Measurements from ENCODE around the gene LAMA5.

The LAMA5 gene

DNA sequence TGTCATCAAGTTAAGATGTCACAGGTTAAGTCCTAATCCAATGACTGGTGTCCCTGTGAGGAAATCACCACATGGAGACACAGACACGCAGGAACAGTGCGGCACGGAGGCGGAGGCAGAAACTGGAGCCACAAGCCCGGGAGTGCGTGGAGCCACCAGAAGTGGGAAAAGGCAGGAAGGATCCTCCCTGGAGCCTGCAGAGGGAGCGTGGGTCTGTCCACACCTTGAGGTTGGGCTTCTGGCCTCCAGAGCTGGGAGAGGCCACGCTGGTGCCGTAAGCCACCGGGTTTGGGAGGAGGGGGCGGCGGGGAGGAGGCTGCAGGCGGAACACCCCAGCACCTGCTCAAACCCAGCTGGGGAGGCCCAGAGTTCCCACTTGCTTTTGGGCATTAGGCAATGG lies 36.2 kb upstream of the LAMA5 start:
- no peak for DNase-seq

DNA sequence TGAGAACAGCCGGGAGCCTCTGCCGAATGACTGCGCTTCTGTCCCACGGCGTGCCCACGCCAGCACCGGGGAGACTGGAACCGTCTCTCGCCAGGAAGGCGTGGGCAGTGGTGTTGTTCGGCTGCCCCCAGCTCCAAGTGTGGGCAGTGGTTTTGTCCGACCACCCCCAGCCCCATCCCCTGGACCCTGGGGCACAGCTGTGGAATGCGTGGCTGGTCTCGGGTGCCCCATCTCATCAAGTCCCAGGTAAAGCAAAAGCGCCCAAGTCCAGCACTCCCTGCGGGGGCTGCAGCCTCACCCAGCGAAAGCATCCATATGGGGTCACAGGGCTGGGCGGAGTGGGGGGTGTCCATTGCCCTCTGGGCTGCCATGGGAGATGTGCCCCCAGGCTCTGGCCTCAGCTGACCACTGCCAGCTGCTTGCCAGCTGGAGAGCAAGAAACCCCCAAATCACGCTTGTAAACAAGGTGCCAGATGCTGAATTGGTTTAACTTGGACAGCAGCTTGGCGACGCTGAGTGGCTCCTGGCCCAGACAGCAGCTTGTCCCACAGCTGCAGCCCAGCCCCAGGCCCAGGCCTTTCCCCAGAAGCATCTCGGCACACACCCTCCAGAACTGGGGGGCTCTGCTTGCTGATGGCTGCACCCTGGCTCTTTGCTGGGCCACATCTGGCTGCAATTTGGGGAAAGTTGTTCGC lies 35.5 kb upstream of the LAMA5 start:
- no peak for DNase-seq

DNA sequence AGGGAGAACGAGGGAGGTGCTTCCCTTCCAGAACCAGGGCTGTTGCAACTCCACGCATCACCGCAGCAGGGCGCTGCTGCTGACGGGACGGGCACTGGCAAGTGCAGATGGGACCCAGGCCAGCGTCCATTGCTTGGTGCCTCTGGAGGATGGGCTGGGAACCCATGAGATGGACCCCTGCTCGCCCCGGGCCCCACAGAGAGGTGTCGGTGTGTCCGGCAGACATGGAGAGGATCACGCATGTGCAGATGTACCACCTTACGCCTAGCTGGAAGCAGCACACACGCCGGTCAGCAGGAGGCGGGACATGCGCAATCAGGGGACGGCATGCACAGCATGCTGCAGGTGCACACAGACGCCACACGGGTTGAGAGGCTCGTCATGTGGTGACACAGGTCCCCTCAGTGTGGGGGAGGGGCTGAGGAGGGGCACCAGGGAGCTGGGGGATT lies 34.2 kb upstream of the LAMA5 start:
- no peak for DNase-seq

DNA sequence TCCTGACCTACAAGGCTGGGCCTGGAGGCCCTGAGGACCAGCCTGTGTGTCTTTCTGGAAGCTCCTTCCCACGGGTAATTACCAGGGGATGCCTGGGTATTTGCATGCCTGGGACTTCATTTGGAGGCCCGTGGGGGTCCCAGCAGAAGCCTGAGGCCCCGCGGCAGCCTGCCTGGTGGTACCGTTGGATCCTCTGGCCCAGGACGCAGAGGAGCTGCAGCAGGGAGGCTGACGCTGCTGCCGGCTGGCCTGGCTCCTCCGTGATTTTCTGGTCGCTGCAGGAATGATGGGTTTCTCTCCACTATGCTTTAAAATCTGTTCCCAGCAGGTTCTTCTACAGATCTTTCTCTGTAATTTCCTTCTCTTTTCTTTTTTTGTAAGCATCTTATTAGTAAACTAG lies 33.4 kb upstream of the LAMA5 start:
- no peak for DNase-seq

DNA sequence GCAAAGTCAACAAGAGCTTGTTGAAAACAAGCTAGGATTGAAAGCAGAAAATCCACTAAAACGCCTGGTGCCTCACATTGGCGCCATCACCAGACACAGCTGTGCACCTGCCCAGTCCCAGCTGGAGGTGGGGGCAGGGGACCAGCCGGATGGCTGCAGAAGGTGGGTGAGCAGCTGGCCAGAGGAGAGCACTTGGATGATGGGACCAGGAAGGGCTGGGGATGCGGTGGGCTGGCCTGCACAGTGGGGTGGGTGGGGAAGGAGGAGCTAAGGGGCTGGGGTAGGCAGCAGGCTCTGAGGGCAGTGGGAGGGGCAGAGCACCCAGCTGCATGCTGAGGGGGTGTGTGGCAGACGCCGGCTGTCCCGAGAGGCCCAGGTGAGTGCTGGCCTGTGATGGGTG lies 32.9 kb upstream of the LAMA5 start:
- peak; percentile 91 for DNase-seq

DNA sequence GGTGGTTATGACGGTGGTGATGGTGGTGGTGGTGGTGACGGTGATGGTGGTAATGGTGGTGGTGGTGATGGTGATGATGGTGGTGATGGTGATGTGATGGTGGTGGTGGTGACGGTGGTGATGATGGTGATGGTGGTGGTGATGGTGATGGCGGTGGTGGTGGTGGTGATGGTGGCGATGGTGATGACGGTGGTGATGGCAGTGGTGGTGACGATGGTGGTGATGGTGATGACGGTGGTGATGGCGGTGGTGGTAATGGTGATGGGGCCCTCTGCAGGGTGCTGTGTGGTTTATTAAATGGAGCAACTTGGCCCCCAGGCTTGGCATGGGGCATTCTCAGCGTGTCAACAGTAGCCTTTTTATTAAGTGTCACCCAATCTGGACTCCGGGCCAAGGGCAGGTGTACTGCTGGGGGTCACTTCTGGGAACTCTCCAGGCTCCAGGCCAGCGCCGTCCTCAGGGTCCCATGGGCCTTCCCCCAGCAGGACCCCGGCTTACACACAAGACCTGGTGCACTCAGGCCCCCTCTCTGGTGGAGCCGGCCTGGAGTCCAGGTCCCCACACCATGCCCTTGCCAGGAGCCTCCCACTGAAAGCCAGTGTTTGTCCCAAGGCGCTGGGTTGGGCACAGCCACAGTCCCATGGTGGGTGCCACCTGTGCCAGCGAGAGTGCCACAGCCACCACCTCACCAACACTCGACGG lies 31.2 kb upstream of the LAMA5 start:
- DNase-seq, result no peak

DNA sequence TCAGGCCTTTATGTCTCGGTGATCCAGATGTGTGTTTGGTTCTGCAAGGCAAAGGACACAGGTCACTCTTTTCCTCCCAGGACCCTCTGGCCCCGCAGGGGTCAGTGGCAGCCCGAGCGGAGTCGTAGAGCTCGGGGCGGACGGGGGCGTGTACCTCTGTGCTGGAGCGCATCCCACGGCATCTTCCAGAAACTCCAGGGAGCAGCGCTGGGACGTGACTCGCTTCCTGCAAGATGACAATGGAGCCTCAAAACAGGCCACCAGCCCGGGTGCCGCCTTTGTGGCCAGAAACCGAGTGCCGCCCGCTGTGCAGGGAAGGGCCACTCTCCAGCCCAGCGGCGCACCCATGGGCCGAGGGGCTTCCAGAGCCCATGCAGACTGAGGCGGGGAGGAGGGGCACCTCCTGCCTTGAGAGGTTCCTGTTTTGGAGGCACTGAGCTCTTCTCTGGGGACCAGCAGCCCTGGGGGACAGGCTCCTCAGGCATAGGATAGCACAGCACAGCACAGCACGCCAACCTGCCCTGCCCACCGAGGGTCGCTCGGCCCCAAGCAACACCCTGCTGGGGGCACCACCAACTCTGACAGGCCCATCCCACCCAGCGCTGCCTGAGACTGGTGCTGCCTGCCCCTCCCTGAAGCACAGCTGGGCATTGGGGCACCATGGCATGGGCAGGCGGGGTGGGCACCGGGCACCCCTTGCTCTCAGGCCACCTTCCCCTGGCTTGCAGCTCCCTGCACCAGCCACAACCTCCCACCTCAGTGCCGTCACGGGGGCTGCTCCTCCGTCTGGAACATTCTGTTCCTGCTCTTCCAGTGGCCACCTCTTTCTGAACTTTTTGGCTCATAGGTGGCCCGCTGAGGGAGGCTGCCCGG lies 29.5 kb upstream of the LAMA5 start:
- DNase-seq, result no peak

DNA sequence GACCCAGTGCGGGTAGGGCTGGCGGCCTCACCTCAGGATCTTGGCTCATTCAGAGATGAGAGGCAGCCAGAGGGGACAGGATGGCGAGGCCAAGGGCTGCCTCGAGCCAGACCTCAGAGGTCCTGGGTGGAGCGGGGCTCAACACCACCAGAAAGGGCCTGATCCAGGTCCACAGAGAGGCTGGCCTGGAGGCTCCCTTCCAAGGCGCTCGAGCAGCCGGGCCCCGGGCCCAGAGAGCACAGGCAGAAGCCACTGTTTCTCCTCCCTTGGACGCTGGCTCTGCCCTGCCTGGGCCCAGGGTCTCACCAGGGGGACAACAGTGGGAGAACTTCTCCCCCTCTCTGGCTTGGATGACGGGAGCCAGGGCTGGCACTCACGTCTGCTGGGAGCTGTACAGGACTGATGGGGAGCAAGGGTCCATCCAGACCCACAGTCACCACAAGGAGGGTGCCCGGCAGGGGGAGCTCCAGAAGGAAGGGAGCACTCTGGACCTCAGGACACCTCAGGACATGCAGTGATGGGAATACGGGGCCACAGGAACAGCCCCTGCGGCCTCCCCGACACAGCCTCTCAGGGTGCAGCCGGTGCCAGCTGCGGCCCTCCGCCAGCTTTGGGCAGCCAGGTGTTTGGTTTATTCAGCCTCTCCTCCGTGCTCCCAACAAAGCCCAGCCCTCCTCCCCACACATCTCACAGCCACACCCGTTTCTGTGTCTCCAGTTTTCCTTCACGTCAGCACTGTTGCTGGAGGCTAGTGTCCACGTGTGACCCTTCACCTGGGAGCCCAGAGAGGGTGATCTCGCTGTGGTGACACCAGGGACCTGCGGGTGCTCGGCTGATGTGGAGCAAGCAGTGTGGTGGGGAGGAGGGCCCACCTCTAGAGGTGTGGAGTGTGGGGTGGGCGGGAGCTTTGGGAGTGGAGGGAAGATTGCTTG lies 28.5 kb upstream of the LAMA5 start:
- DNase-seq, result no peak

DNA sequence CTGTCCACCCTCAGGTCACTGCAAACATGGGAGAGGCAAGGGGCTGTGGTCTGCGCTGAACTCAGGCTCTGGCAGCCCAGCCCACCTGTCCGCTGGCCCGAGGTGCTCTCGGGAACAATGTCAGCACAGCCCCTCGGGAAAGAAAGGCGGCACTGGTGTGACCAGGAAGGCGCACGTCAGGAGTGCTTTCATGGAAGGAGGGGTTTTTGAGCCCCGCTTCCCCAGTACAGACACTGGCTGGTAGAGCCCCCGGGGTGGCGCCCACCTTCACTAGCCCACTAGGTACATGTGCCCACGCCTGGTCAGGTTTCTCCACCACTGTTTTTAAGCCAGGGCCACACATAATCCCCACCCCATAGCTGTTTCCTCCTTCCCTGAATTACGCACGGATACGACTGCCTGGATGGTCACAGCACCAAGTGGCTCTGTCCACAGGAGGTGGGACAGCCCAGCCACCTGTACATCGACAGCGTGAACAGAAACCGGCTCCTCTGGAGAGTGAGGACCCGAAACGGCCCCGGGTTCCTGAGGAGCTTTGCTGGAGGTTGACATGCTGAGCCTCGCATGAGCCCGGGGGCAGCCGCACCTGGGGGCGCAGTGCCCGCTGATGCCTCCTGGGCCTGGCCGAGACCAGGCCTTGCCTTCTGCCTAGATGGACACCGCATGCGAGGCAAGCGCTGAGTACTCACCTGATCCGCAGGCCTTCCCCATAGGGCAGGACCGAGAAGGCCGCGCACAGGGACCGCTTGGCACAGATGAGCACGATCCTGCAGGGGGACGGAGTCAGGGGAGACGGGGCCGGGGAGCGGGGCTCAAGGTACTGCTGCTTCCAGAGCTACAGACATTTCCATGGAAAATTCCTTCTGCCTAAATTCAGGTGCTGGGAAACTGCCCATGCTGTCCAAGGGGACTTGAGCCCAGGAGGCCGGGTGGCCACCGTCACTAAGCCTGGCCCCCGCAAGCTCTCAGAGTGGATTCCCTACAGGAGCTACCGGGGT lies 27.4 kb upstream of the LAMA5 start:
- DNase-seq, result no peak

DNA sequence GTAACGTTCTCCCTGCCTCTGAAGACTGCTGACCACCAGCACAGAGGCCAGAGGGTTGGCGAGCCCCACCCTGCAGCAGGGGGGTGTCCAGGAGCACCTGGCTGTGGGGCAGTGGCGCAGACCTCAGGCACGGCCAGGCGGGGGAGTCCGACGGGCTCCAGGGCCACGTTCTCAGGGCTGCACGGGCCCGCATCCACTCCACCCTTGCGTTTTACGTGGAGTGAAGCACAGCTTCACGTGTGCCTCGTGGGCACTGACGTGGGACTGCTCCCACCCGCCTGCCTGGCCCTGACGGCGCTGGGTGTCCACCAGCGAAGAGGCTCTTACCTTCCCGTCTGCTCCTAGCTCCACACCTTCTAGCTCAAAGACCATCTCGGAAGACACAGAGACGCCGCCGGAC lies 26.7 kb upstream of the LAMA5 start:
- DNase-seq, result no peak

DNA sequence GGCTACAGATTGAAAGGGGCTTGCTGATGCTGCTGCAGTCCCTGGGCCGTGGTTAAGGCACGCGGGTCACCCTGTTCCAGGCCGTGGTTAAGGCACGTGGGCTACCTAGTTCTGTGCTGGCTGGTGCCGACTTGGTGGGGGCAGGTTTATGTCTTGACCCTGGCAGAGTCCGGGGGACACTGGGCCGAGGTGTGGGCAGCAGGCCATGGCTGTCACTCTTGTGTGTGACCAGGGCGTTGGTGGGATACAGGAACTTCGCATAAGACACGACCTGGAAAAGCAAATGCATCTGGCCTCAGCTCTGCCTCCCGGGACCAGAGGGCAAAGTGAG lies 26.2 kb upstream of the LAMA5 start:
- DNase-seq, result no peak

DNA sequence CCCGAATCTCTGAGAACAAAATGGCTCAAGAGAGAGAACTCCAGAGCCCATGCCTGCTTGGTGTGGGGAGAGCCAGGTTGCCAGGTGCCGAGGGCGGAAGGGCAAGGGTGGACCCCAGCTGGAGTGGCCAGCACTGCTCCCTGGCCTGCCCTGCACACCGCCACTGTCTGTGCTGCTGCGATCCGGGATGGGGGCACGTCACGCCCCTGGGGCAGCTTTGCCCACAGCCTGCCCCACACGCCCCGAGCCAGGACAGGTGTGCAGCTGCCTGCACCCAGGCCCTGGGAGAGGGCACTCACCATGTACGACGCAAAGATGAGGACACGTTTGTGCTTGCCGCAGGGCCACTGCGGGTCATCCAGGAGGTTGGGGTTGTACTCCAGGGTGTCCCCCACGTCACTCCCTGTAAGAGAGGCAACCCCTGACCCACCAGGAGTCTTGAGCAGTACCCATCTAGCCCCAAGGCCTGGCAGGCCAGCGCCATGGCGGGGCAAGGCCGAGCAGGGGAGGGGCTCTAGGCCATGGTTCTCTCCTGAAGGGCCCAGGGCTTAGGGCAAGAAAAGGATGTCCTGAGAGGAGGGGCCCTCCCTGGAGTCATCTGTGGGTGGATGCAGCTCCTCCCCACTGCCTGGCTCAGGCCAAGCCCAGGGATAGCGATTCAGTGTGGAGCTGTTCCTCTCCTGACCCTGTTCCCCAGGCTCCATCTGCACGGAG lies 25.7 kb upstream of the LAMA5 start:
- DNase-seq, result no peak

DNA sequence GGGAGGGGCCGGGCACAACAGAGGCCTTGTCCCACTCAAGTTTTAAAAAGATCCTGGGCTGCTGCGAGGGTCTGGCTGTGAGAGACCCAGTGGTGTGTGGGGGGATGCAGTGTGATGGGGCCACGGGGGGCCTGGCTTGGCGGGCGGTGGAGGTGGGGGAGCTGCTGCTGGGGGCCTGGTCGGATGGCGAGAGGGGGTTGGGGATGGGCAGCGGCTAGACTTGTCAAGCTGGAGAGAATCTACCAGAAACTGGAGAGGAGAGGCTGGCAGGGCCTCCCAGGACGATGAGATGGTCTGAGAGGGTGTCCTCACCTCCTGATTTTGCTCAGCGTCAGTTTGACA lies 24.9 kb upstream of the LAMA5 start:
- DNase-seq, result no peak

DNA sequence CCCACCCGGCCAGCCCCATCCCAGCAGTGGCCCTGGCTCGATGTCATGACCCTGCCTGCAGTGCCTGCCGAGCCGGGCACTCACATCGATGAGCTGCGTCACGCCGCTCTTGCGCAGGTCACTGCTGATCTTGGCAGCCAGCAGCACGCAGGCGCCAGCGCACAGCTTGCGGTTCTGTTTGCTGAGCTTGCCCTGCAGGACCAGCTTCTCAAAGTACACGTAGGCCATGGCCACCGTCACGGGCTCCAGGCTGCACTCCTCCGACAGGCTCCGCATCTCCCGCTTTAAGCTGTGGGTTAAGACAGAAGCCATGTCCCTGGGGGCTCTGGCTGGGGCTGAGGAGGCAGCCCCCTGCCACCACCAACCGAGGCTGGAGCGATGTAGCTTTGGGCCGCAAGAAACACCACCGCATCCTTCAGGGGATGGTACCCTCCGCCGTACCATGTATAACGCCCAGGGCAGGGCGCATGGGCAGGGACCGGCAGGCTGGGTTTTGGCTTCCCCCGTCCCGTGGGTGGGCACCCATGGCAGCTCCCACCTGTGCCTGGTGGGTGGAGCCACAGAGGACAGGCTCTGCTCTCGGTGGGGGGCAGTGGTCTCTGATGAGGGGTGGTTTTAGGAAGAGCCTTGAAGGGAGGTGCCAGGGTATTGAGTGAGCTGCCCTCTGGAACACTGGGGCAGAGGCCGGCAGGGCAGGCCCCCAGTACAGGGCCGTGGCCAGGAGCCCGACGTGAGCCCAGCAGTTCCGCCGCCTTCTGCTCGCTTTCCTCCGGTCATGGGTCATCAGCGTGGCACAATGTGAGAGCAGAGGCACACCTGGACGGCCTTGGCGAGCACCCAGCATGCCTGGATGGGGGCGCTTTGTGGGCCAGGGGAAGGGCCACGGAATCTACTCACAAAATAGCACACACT lies 24.3 kb upstream of the LAMA5 start:
- no peak for DNase-seq

DNA sequence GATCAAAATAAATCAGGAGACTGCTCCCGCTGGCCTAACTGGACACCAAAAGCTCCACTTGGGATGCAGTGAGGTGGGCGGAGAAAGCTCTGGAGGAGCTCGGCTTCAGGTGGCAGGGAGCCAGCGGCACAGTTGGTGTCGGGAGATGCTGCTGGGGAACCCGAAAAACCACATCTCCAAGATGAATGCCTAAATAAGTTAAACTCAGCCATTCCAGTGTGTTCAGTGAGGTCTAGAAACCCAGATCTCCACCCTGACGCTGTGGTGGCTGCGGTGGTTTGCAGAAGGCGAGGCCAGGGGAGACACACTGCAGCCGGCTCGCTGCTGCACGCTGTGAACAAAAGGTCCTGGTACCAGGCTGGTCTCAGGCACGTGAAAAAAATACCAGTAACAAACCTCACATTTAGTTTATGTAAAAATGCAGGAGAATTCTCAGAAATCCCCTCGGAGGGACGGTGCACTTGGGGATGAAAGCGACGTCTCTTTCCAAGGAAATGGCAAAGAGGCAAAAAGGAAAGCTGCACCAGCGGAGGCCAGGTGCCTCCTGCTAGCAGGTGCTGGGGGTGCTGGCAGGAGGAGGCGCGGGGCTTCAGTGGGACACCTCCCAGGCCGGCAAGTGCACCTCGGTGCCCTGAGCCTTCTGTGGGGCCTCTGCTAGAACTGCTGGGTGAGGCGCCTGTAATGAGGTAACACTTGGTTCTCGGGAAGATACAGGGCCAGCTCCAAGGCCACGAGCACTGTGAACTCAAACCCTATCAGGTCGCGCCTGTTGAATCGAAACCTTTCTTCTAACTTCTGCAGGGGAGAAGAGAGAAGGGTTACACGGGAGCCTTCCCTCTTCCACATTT lies 23.4 kb upstream of the LAMA5 start:
- no peak for DNase-seq

DNA sequence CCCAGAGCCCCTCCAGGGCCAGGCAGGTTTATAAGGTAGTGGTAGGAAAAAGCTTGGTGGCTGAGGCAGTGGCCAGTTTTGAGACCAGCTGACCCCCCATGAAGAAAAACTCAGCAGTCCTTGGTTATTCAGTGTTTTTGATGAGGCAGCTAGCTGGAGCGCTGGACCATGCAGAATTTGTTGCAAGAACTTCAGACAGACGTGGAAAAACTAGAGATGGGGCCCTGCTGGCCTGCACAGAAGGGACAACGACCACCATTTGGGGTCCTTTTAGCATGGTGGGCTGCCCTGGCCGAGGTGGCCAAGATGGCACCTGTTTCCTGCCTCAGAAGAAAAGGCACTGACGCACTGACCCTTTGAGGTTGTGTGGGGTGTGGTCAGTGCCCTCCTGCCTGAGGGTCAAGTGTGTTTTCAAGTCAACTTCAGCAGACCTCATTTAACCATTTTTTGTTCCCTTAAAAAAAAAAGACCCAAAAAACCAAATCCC lies 22.5 kb upstream of the LAMA5 start:
- DNase-seq, result no peak

DNA sequence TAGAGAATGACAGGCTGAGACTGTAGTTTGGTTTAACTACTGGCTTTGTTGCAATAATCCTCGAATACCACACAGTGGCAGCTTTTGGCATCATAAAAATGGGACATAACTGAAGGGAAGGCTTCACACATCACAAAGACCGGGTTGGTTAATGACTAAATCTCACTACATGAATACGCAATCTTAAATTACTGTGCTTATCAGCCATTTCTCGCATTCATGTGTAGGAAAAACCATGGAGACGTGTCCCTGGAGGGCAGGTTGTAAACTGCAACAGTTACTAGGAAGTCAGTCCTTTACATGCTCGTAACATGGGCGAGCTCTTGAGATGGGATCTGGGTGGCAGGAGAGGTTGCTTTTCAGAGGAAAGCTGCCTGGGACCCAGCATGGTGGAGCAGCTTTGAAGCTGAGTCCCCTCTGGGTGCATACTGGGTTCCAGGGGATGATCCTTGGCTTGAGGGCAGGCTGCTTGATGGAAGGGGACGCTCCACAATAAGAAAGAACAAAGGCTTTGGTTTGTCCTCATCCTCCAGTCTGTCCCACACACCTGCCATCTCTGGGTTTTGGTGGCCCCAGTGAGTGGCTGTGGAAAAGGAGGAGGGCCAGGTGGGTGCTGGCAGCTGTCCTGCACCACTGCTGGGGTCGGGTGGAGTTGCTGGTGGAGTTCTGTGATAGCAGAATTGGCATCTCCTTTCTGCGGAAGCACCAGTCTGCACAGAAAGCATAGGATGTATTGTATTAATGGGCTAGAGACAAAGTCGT lies 21.9 kb upstream of the LAMA5 start:
- DNase-seq, result no peak

Data from SHP77 treated with DMSO at 0.1 percent for 48 hours (cell line).